Measurements from ENCODE around the gene TRIM77. TPM values are rescaled to one million over a fixed set of nuclear protein-coding genes. Genes with fewer than 3 reads are reported as not detected.

TRIM77 gene
- total RNA-seq, 1 donor = not detected

Small RNA genes within 50 kb of the gene (small RNA-seq; reads per million reads assigned to genes)
- not detected for gene AP003122.3

Other genes with a start within 250 kb of the TRIM77 start
- gene NOX4, start 218.9 kb upstream of the TRIM77 start, total RNA-seq = not detected
- gene TRIM49, start 98.3 kb downstream of the TRIM77 start, total RNA-seq = under 0.01 TPM
- not detected for gene TRIM64B, start 168.2 kb downstream of the TRIM77 start, total RNA-seq
- not detected for gene TRIM49D1, start 211.9 kb downstream of the TRIM77 start, total RNA-seq
- not detected for gene TRIM49D2, start 213.8 kb downstream of the TRIM77 start, total RNA-seq